GM12873 (cell line): Measurements from ENCODE around the gene UBXN11.

Experiments used
- CTCF ChIP-seq: IDR thresholded peaks from 2 replicates; pipeline ENCODE4 v1.5.1; 2012; ENCODE audit warnings: low read depth, mild to moderate bottlenecking, moderate library complexity, low read length, control low read depth; ENCODE audit not compliant: insufficient read depth; ENCODE audit errors: missing control alignments

Gene UBXN11

GRCh38 chr1:26237230-26237966, 69.0 kb downstream of the UBXN11 start:
- TF ChIP-seq CTCF: no peak

- no peak for TF ChIP-seq CTCF
Measured at GRCh38 chr1:26234644-26235370, 71.6 kb downstream of the UBXN11 start.

- peak; percentile 93 for TF ChIP-seq CTCF
Measured at GRCh38 chr1:26233903-26234643, 72.4 kb downstream of the UBXN11 start, which contains the start of gene CEP85. Gene CEP85 (plus strand): TSS chr1:26234200. CDS start chr1:26239784, 5,584 bp downstream.
